Skeletal muscle tissue (tissue), 4 donors: ENCODE measurements around the gene CCDC47. TPM values are rescaled to one million over a fixed set of nuclear protein-coding genes. Genes with fewer than 3 reads are reported as not detected.

Experiments
- H3K27ac ChIP-seq: one replicate; pipeline ENCODE4 v1.7.0; 2013; ENCODE audit warnings: mild to moderate bottlenecking, low read depth, low read length, inconsistent platforms
- H3K27me3 ChIP-seq, 3 donors: one replicate each; pipeline ENCODE4 v1.7.0; 2013; ENCODE audit warnings: low read length in 3 of 3; ENCODE audit not compliant: control insufficient read depth in 3 of 3, insufficient read depth in 3 of 3
- H3K36me3 ChIP-seq, 3 donors: one replicate each; pipeline ENCODE4 v1.7.0; 2013; ENCODE audit warnings: low read length in 3 of 3; ENCODE audit not compliant: control insufficient read depth in 3 of 3, insufficient read depth in 3 of 3
- H3K4me1 ChIP-seq, 3 donors: one replicate each; pipeline ENCODE4 v1.7.0; 2013; ENCODE audit warnings: low read length in 3 of 3, mild to moderate bottlenecking in 3 of 3; ENCODE audit not compliant: control insufficient read depth in 3 of 3, insufficient read depth in 3 of 3
- H3K4me3 ChIP-seq, 3 donors: one replicate each; pipeline ENCODE4 v1.7.0; 2013; ENCODE audit warnings: low read length in 3 of 3
- H3K9ac ChIP-seq, 3 donors: one replicate each; pipeline ENCODE4 v1.7.0; 2013; ENCODE audit warnings: low read length in 3 of 3, mild to moderate bottlenecking in 3 of 3, moderate library complexity in 2 of 3, low read depth in 1 of 3
- H3K9me3 ChIP-seq, 3 donors: one replicate each; pipeline ENCODE4 v1.7.0; 2013; ENCODE audit warnings: low read length in 3 of 3; ENCODE audit not compliant: control insufficient read depth in 3 of 3
- total RNA-seq: library from RNA; depleted of rRNA; stranded (reverse); fragments of >200 nt; gene quantifications from one replicate; pipeline ENCODE4 v1.2.3, GENCODE V29; 2014
- donor health status: Osteomylitis.

The CCDC47 gene
- total RNA-seq, 1 donor from 2014 or later, result 43.8 TPM

DNA sequence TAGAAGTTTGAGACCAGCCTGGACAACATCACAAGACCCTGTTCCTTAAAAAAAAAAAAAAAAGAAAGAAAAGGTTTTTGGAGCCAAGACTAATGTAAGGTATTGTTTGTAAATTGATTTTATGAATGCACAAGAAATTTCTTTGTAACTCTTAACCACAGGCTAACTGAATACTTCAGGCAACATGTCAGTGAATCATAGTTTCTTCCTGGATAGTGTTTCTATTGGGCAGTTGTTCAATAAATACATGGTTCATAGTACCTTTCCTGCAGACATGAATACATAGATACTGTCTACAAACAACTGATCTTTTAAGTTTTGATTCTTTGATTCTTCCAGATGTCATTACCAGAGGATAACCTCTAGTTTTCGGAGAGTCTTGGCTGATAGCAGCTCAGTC lies 12.2 kb upstream of the CCDC47 start:
- Histone ChIP-seq H3K4me1 (peaks cover 0 to 6% (median 2%) of the 10 kb centered on the region in 3 donors), H3K9ac (no peak overlapping the region), H3K36me3 (peaks cover 17 to 33% (median 20%) of the 10 kb centered on the region in 3 donors), H3K9me3 (no peaks in the 10 kb centered on the region), H3K27me3 (no peaks in the 10 kb centered on the region), H3K4me3 (no peak overlapping the region), H3K27ac (no peak overlapping the region)

DNA sequence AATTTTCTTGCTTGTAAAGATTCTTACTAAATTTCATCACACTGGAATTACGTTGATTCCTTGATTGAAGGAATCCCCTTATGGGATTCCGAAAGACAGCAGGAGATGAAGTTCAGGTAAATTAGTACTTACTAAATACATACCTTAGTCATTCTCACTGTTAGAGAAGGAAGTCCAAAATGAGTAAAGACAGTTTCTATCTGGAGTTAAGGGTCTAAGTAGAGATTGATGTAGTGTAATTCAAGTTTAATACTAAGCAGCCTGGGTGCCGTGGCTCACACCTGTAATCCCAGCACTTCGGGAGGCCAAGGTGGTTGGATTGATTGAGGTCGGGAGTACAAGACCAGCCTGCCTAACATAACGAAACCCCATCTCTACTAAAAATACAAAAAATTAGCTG lies 10.1 kb upstream of the CCDC47 start:
- Histone ChIP-seq H3K36me3 (peaks cover 8 to 19% (median 18%) of the 10 kb centered on the region in 3 donors), H3K9me3 (no peaks in the 10 kb centered on the region)

DNA sequence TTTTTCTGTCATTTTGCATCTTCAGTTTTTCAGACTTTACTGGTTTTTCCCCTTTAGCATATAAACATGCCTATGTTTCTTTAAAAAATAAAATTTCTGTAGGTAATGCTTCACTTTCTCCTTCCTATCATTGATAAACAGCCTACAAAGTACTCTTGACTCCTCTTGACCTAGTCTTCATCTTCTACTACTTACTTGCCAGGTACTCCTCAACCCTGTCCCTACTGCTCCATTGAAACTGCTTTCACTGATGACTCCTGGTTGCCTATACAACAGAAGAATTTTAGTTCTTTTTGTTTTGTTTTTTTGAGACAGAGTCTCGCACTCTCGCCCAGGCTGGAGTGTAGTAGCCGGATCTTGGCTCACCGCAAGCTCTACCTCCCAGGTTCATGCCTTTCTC lies 7.5 kb upstream of the CCDC47 start:
- Histone ChIP-seq H3K9me3 (no peaks in the 10 kb centered on the region), H3K27me3 (no peaks in the 10 kb centered on the region), H3K27ac (peak overlapping the region; percentile 19), H3K4me3 (no peak overlapping the region), H3K4me1 (peaks cover 7 to 24% (median 10%) of the 10 kb centered on the region in 3 donors), H3K9ac (no peak overlapping the region), H3K36me3 (peaks cover 0 to 11% (median 8%) of the 10 kb centered on the region in 3 donors)

More for the DNA sequence above, 10.1 kb upstream of the CCDC47 start:
- H3K9ac ChIP-seq, result no peak overlapping the region
- no peak overlapping the region for H3K4me3 ChIP-seq
- H3K27me3 ChIP-seq, result no peaks in the 10 kb centered on the region
- no peak overlapping the region for H3K27ac ChIP-seq
- H3K4me1 ChIP-seq, result peaks cover 0 to 10% (median 5%) of the 10 kb centered on the region in 3 donors

DNA sequence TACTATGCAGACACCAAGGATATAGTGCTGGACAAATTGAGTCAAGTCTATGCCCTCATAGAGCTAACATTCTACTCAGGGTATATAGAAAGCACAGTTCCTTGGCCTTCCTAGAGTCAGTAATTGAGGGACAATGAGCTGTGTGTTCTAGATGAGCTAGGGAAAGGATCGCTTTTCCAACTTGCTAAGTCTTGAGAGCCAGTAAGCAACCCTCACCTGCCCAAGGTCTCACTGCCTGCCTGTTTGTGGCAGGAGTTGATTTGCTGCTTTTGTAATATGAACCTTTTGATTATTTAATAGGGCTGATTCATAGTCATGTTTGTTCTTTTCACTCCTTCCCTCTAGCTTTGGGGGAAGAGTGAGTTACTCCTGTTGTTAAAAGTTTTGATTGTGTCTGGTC lies 7.1 kb upstream of the CCDC47 start:
- Histone ChIP-seq H3K27ac (no peak overlapping the region), H3K27me3 (no peaks in the 10 kb centered on the region), H3K9me3 (no peaks in the 10 kb centered on the region), H3K4me1 (peaks cover 10 to 26% (median 13%) of the 10 kb centered on the region in 3 donors), H3K9ac (no peak overlapping the region), H3K36me3 (peaks cover 0 to 11% (median 8%) of the 10 kb centered on the region in 3 donors), H3K4me3 (no peak overlapping the region)

DNA sequence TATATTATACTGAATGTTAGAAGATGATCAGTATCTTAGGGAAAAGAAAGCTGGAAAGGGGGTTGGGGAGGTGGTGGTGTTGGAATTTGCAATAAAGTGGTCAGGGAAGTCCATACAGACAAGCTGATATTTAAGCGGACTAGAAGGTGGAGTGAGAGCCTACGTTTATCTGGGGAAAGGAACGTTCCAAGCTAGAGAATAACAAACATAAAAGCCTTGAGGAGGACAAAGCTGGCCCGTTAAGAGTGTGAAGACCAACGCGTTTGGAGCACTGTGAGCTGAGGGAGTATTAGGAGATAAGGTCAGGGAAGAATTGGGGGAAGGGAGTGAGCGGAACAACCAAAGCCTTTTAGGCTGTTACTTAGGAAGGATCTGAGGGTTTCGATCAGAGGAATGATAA lies 2.0 kb upstream of the CCDC47 start:
- no peaks in the 10 kb centered on the region for H3K27me3 ChIP-seq
- H3K9me3 ChIP-seq, result no peaks in the 10 kb centered on the region
- H3K4me3 ChIP-seq, result peak overlapping the region; percentile 83 to 95 (median 92)
- peak overlapping the region; percentile 97 for H3K9ac ChIP-seq
- peaks cover 0 to 7% (median 7%) of the 10 kb centered on the region in 3 donors for H3K36me3 ChIP-seq
- H3K4me1 ChIP-seq, result peaks cover 22 to 38% (median 24%) of the 10 kb centered on the region in 3 donors
- H3K27ac ChIP-seq, result no peak overlapping the region

DNA sequence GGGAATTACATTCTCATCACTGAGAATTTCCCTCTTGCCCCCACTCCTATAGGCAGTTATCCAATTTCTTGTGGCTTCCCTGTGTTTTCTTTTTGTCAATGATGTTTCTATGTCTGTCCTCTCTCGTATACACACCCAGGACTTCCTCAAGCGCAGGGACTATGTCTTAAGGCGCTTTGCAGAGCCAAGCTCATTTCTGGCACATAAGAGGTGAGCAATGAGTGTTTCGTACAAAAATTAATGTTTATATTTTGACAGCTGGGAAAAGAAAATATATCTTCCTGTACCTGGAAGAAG lies 1.5 kb upstream of the CCDC47 start:
- peak overlapping the region; percentile 83 to 95 (median 92) for H3K4me3 ChIP-seq
- H3K36me3 ChIP-seq, result peaks cover 0 to 7% (median 5%) of the 10 kb centered on the region in 3 donors
- peak overlapping the region; percentile 98 for H3K27ac ChIP-seq
- no peaks in the 10 kb centered on the region for H3K27me3 ChIP-seq
- no peaks in the 10 kb centered on the region for H3K9me3 ChIP-seq
- H3K4me1 ChIP-seq, result peaks cover 22 to 36% (median 25%) of the 10 kb centered on the region in 3 donors
- peak overlapping the region; percentile 97 for H3K9ac ChIP-seq

DNA sequence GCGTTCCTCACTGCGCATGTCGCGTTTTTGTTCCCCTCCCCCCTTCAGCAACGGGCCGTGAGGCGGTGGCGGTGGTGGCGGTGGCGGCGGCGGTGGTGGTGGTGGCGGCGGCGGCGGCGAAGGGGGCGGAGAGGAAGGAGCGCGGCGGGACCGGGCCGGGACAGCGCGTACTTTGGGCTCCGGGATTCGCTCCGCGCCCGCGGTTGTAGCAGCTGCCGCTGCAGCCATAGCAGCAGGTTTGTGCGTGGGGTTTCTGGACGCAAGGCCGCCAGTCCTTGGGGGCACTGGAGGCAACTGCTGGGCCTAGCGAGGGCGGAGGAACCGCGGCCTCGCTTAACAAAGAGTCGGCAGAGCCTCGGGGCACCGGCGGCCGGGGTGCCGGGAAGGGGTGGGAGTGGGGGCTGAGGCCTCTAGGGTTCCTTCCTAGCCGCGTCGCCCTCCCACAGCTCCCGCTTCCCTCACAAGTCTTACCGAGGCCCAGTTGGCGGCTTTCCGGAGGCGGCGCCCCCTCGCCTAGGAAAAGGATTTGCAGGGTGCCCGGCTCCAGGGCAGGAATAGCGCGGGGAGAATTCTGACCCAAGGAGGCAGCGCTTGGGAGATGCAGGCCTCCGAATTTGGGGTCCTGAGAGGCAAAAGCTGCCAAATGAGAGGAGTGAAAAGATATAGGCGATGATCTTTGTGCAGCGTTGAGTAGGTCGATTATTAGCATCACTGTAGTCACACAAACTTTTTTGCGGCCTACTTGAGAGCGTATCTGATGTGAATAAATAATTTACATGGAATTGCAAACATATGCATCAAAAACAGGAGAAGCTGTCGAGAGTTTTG lies 958 bp upstream of the CCDC47 start, which contains the start of gene DDX42:
Gene DDX42, plus strand, starts transcription at position 30 of the 828 bp plus-strand sequence. CDS start 12,880 bp downstream, outside the sequence.
- Histone ChIP-seq H3K36me3 (peaks cover 0 to 7% (median 2%) of the 10 kb centered on the region in 3 donors), H3K27me3 (no peaks in the 10 kb centered on the region), H3K27ac (peak within 1 kb of the TSS; percentile 98), H3K9me3 (no peaks in the 10 kb centered on the region), H3K4me3 (peak within 1 kb of the TSS; percentile 86 to 98 (median 92)), H3K4me1 (peaks cover 22 to 36% (median 25%) of the 10 kb centered on the region in 3 donors), H3K9ac (peak within 1 kb of the TSS; percentile 97 to 99 (median 99))

DNA sequence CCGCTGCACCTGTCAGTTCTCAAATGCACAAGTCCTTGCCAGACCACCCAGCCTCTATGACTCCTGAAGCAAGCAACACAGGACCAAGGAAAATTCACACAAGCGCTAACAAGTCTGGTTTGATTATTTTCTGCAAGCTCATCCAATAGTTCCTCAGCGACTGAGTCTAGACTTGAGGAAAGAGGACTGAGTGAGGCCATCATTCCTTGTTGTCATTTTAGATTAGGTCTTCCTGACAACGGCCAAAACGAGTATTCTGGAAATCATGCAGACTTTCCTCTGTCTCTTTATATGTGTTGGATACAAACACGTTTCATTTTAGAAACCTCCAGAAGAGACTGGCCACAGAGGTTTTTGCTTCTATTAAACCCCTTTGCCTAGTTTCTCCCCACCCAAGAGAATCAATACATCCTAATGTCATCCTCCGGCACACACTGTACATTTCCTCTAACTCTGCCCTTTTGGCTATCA lies 561 bp downstream of the CCDC47 start:
- Histone ChIP-seq H3K9ac (peak overlapping the region; percentile 97 to 99 (median 99)), H3K36me3 (peaks cover 0 to 4% (median under 1%) of the 10 kb centered on the region in 3 donors), H3K4me1 (peaks cover 17 to 29% (median 25%) of the 10 kb centered on the region in 3 donors), H3K9me3 (no peaks in the 10 kb centered on the region), H3K27me3 (no peaks in the 10 kb centered on the region), H3K4me3 (peak overlapping the region; percentile 83 to 98 (median 92)), H3K27ac (peak overlapping the region; percentile 98)

DNA sequence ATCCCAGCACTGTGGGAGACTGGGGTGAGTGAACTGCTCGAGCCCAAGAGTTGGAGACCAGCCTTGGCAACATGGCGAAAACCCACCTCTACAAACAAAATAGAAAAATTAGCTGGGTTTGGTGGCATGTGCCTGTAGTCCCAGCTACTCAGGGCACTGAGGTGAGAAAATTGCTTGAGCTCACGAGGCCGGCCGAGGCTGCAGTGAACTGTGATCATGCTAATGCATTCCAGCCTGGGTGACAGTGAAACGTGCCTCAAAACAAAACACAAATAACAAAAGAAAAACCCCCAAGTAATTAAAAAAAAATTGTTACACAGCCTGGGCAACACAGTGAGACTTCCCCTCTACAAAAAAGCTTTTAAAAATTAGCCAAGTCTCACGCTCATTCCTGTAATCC lies 5.0 kb downstream of the CCDC47 start:
- Histone ChIP-seq H3K36me3 (peaks cover 3 to 15% (median 14%) of the 10 kb centered on the region in 3 donors), H3K4me3 (no peak overlapping the region), H3K27ac (no peak overlapping the region), H3K27me3 (no peaks in the 10 kb centered on the region), H3K9ac (no peak overlapping the region), H3K9me3 (no peaks in the 10 kb centered on the region), H3K4me1 (peaks cover 0 to 10% (median 6%) of the 10 kb centered on the region in 3 donors)

DNA sequence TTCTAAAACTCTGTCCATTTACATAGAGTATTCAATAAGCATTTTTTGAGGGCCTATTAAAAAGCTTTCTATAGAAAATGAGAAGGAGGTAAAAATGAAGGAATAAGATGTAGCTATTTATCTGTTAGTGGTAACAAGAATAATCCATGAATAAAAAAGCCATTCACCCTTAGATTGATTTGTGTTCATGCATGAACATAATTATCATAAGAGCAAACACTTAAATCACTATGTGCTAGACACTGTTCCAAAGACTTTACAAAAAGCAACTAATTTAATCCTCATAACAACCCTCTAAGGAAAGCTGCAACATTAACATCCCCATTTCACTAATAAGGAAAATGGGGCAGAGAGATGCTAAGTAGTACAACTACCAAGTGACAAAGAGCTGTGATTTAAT lies 6.6 kb downstream of the CCDC47 start:
- Histone ChIP-seq H3K9me3 (no peaks in the 10 kb centered on the region), H3K4me1 (peaks cover 0 to 8% (median 6%) of the 10 kb centered on the region in 3 donors), H3K4me3 (no peak overlapping the region), H3K36me3 (peaks cover 13 to 28% (median 28%) of the 10 kb centered on the region in 3 donors), H3K27me3 (no peaks in the 10 kb centered on the region), H3K27ac (no peak overlapping the region), H3K9ac (no peak overlapping the region)
